ENCODE measurements around the gene SEMA3B.

GRCh38 chr3:50318615-50319014 lies 49.7 kb downstream of the SEMA3B start:
- TF ChIP-seq CTCF (IDR thresholded peaks at IDR 0.05) (no peak), POLR2A (IDR thresholded peaks at IDR 0.05) (no peak), POLR2AphosphoS5 (IDR thresholded peaks at IDR 0.05) (no peak)
